Chondrocyte (in vitro differentiated cells): ENCODE results near the gene KIF16B. TPM values are rescaled to one million over a fixed set of nuclear protein-coding genes. Genes with fewer than 3 reads are reported as not detected.
A peak's percentile ranks its signal among the peaks of the same experiment; 100 is the strongest.

ENCODE experiments used
- DNase-seq: peaks from one replicate; pipeline ENCODE4 v3.0.0; 2021; ENCODE audit warnings: mixed read lengths, low spot score
- H3K27ac Mint-ChIP-seq: one replicate; pipeline ENCODE4 v1.8.0; 2021; ENCODE audit warnings: mild to moderate bottlenecking, moderate library complexity, mixed read lengths; ENCODE audit not compliant: unreplicated experiment
- H3K27me3 Mint-ChIP-seq: 2 replicates; pipeline ENCODE4 v1.8.0; 2021; ENCODE audit warnings: low read depth, mixed read lengths
- H3K36me3 Mint-ChIP-seq: 2 replicates; pipeline ENCODE4 v1.8.0; 2021; ENCODE audit warnings: low read depth, mixed read lengths
- H3K4me1 Mint-ChIP-seq: 2 replicates; pipeline ENCODE4 v1.8.0; 2021; ENCODE audit warnings: low read depth, mild to moderate bottlenecking, mixed read lengths
- H3K4me3 Mint-ChIP-seq: one replicate; pipeline ENCODE4 v1.8.0; 2021; ENCODE audit warnings: mild to moderate bottlenecking, moderate library complexity, mixed read lengths; ENCODE audit not compliant: unreplicated experiment
- H3K9me3 Mint-ChIP-seq: 2 replicates; pipeline ENCODE4 v1.8.0; 2021; ENCODE audit warnings: low read depth, mixed read lengths
- total RNA-seq: library from RNA; stranded (reverse); gene quantifications from 3 replicates; pipeline ENCODE4 v1.2.1, GENCODE V29; 2021
- TF ChIP-seq, protein P1 (sequence below): fragments of 200-600 bp; sonication (generic); IDR thresholded peaks from 2 replicates; pipeline ENCODE4 v1.5.0; 2021; ENCODE audit warnings: antibody characterized with exemption, mild to moderate bottlenecking, moderate library complexity

KIF16B gene
- total RNA-seq, 1 donor from 2014 or later: 11.2 TPM

DNA sequence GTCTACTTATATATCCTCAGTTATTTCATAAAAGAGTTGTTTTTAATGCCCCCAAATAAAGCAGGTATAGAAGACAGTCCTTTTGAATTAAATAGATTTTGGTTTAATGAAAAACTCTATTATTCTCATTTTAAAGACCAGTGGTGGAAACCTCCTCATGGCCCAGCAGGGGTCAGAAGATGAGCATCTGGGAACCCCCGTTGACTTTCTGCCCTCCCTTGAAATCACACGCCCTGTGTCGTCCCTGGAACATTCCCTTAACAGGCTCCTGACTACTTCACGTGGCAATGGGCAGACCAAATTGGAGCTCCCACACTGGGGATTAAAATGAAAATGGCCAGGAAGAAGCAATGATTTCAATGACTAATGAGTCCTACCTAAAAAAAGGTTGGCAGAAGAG is 220.9 kb downstream of the KIF16B start:
- Mint-ChIP-seq H3K4me1 (no peaks in the 10 kb centered on the region), H3K9me3 (no peaks in the 10 kb centered on the region), H3K36me3 (peaks cover 3% of the 10 kb centered on the region), H3K27ac (no peak overlapping the region), H3K4me3 (no peak overlapping the region), H3K27me3 (no peaks in the 10 kb centered on the region)
- TF ChIP-seq, protein P1, sequence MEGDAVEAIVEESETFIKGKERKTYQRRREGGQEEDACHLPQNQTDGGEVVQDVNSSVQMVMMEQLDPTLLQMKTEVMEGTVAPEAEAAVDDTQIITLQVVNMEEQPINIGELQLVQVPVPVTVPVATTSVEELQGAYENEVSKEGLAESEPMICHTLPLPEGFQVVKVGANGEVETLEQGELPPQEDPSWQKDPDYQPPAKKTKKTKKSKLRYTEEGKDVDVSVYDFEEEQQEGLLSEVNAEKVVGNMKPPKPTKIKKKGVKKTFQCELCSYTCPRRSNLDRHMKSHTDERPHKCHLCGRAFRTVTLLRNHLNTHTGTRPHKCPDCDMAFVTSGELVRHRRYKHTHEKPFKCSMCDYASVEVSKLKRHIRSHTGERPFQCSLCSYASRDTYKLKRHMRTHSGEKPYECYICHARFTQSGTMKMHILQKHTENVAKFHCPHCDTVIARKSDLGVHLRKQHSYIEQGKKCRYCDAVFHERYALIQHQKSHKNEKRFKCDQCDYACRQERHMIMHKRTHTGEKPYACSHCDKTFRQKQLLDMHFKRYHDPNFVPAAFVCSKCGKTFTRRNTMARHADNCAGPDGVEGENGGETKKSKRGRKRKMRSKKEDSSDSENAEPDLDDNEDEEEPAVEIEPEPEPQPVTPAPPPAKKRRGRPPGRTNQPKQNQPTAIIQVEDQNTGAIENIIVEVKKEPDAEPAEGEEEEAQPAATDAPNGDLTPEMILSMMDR: peak; percentile 11
- no peak for DNase-seq

DNA sequence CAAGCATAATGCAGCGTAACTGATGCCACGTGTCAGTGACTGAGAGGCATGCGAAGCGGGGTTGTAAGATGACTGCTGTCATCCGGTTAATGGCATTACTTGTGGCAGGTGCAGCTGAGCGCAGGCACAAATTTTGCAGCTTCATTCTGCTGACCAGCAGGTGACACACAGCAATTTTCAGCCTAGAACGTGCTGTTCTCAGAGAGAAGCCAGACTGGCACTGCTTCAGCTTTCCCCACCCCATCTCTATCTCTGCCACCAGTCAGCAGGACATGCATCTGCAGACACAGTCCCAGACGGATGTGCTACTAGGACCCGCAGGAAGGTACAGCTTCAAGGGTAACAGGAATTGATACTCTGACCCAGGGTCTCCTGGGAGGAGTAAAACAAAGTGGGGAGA is 221.8 kb downstream of the KIF16B start:
- no peak overlapping the region for H3K27ac Mint-ChIP-seq
- no peaks in the 10 kb centered on the region for H3K27me3 Mint-ChIP-seq
- peaks cover 3% of the 10 kb centered on the region for H3K36me3 Mint-ChIP-seq
- H3K4me1 Mint-ChIP-seq: no peaks in the 10 kb centered on the region
- TF ChIP-seq, protein P1: no peak
- H3K9me3 Mint-ChIP-seq: no peaks in the 10 kb centered on the region
- no peak overlapping the region for H3K4me3 Mint-ChIP-seq
- DNase-seq: no peak

DNA sequence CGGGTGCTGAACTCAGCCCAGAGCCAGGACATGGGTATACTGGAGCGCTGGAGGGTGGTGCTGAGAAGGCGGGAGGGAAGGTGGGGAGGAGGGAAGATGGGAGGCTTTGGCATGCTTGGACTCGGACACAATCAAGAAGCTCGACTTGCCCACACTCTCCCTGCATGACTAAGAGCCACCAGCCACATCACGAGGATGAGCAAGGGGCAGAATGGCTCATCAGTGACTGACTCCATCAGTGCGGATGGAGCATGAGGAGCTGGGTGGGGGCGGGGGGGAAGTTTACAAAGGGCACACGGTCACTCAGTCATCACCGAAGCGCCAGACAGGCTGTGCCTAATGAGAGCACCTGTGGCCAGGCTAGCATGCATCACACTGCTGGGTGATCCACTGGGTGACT is 222.8 kb downstream of the KIF16B start:
- H3K36me3 Mint-ChIP-seq: peaks cover 4% of the 10 kb centered on the region
- DNase-seq: no peak
- H3K4me1 Mint-ChIP-seq: no peaks in the 10 kb centered on the region
- no peaks in the 10 kb centered on the region for H3K9me3 Mint-ChIP-seq
- TF ChIP-seq, protein P1: no peak
- H3K27ac Mint-ChIP-seq: no peak overlapping the region
- no peaks in the 10 kb centered on the region for H3K27me3 Mint-ChIP-seq
- no peak overlapping the region for H3K4me3 Mint-ChIP-seq

DNA sequence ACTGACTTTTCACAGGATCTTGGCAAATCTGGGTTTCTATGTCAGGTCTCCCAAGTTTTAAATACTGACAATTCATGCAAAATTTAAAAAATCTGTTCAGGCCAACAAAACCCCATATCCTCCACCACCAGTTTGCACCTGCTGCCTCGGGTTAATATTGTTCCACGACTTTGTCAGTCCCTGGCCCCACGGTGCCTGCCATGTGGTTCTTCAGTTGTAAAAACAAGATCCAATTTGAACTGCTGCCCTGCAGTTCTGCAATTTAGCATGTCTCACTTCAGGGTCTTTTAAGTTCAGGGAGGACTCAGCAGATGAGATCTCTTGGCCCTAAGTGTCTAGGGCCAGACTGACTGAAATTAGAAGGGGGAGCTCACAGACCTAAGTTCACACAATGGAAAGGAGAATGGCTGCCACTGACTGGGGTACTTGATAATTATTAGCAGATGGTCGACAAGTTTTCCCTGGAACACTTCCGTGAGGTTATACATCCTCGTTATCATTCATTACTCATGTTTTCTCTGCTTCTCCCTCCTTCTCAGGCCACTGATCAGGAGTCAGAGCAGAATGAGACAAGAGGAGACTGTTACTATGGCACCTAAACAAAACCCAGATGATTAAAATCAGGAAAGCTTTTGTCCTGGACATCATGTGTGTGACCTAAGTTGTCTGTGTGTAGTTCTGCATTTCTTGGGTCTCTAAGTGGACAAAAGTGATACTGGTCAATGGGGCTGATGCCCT is 223.6 kb downstream of the KIF16B start:
- Mint-ChIP-seq H3K9me3 (no peaks in the 10 kb centered on the region), H3K27ac (no peak overlapping the region), H3K4me1 (no peaks in the 10 kb centered on the region)

DNA sequence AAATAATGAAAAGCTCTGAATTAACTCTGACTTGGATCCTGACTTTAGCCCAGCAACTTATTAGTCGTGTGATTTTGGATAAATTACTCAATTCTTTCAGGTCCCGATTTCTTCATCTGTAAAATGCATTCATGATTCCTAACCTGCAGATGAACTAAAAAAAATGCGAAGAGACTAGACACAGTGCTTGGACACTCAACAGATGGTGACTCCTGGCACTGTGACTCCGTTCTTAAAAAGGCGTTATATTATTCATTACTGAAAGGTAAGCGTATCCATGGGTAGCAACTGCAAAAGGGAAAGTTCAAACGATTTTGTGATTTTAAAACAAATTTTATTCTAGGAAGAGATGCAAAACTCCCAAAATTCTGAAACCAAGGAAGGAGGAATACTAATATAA is 226.3 kb downstream of the KIF16B start:
- no peaks in the 10 kb centered on the region for H3K9me3 Mint-ChIP-seq
- peaks cover 6% of the 10 kb centered on the region for H3K36me3 Mint-ChIP-seq
- no peak for DNase-seq
- no peak overlapping the region for H3K4me3 Mint-ChIP-seq
- no peak overlapping the region for H3K27ac Mint-ChIP-seq
- no peaks in the 10 kb centered on the region for H3K27me3 Mint-ChIP-seq
- H3K4me1 Mint-ChIP-seq: no peaks in the 10 kb centered on the region
- TF ChIP-seq, protein P1: no peak

More for the DNA sequence above, 223.6 kb downstream of the KIF16B start:
- Mint-ChIP-seq H3K36me3 (peaks cover 7% of the 10 kb centered on the region), H3K4me3 (no peak overlapping the region), H3K27me3 (no peaks in the 10 kb centered on the region)
- TF ChIP-seq, protein P1: no peak
- DNase-seq: no peak
